Fibroblast of mammary gland (primary cell): ENCODE measurements around the gene IGFN1.

ENCODE experiments used
- DNase-seq: peaks from one replicate; pipeline ENCODE4 v3.0.0-alpha.2; 2010; ENCODE audit warnings: low read depth
- H3K4me3 ChIP-seq: 2 replicates; pipeline ENCODE4 v1.5.1; 2011; ENCODE audit warnings: low read depth, mild to moderate bottlenecking, low read length, moderate library complexity; ENCODE audit not compliant: control insufficient read depth
- TF ChIP-seq, protein P1 (sequence below): conservative IDR thresholded peaks from 2 replicates; pipeline ENCODE4 v1.5.1; 2011; ENCODE audit warnings: low read depth, low read length, inconsistent platforms; ENCODE audit not compliant: control insufficient read depth, insufficient read depth

Gene IGFN1

DNA sequence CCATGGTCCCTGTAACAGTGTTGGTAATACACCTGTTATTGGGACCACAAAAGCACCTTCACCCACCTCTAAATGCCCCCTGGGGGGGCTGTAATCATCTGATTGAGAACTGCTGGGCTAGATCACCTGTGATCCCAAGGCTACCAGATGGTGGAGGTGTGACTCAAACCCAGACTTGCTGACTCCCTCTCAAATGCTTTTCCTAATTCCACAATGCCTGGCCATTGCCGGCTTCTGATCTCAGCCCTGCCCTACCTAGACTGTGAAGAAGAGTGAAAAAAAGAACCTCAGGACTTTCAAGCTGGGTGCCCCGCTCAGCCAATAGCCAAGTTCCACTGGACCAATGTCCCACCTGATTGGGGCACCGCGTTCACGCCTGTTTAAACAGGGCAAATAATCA is 45.9 kb upstream of the IGFN1 start:
- TF ChIP-seq, protein P1, sequence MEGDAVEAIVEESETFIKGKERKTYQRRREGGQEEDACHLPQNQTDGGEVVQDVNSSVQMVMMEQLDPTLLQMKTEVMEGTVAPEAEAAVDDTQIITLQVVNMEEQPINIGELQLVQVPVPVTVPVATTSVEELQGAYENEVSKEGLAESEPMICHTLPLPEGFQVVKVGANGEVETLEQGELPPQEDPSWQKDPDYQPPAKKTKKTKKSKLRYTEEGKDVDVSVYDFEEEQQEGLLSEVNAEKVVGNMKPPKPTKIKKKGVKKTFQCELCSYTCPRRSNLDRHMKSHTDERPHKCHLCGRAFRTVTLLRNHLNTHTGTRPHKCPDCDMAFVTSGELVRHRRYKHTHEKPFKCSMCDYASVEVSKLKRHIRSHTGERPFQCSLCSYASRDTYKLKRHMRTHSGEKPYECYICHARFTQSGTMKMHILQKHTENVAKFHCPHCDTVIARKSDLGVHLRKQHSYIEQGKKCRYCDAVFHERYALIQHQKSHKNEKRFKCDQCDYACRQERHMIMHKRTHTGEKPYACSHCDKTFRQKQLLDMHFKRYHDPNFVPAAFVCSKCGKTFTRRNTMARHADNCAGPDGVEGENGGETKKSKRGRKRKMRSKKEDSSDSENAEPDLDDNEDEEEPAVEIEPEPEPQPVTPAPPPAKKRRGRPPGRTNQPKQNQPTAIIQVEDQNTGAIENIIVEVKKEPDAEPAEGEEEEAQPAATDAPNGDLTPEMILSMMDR: no peak
- DNase-seq: no peak
- no peak overlapping the region for H3K4me3 ChIP-seq

DNA sequence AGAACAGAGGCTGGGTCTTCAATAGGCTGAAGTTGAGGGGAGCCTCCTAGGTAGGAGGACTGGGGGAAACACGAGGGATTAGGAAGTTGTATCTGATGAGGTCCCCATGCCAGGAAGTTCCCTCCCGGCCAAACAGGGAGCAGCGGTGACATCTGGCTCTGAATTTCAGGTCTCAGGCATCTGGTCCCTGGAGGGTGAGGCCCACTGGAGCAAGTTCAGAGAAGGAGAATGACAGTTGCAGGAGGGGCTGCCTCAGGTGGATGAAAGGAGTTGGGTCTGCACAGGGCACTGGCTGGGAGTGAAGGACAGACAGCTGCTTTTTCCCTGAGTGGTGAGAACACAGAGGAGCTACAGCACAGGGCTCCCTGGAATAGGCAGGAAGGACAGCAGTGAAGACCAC is 45.5 kb upstream of the IGFN1 start:
- H3K4me3 ChIP-seq: no peak overlapping the region
- DNase-seq: no peak
- TF ChIP-seq, protein P1: no peak

DNA sequence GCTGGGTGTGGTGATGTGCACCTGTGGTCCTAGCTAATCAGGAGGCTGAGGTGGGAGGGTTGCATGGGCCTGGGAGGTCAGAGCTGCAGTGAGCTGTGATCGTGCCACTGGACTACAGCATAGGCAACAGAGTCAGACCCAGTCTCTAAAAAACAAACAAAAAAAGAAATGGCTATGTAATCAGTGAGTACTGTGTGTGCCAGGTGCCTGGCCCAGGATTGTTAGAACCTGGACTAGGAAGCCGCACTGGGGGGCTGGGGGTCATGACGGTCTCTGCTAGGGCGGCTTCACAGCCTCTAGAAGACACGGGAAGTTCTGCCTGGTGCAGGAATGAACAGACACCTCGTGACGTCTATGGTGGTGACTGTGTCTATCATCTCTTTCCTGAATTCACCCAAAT is 44.8 kb upstream of the IGFN1 start:
- no peak overlapping the region for H3K4me3 ChIP-seq
- TF ChIP-seq, protein P1: no peak
- no peak for DNase-seq

DNA sequence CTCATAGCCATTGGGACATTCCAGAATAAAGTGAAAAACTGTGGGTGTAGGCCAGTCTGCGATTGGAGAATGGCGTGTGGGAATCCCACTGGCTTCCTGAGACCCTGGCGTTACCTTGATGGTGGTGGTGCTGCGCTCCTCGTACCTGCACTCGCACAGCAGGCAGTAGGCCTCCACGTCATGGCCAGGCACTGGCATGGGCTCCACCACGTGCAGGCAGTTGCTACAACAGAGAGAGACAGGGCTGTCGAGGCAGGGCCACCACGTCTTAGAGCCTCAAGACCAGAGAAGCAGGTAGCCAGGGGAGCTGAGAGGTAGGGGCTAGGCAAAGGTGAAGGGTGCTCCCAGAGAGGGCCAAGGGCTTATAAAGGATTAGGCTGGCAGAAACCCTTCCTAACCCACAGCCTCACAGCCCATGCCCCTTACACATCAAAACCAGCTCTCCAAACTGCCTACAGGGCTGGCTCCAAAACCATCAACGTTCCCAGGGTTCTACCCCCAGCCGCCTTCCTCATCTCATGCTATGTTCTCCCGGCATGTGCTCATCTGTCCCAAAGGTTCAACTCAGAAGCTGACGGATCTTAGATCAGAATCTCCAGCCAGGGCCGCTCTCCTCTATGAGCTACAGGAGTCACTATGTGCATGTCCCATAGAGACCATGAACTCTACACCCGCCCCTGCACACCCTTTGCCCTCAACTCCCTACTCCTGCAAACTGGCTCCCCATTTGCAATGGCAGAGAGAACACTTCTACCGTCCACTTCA is 43.8 kb upstream of the IGFN1 start:
- TF ChIP-seq, protein P1: no peak
- no peak for DNase-seq
- H3K4me3 ChIP-seq: no peak overlapping the region

DNA sequence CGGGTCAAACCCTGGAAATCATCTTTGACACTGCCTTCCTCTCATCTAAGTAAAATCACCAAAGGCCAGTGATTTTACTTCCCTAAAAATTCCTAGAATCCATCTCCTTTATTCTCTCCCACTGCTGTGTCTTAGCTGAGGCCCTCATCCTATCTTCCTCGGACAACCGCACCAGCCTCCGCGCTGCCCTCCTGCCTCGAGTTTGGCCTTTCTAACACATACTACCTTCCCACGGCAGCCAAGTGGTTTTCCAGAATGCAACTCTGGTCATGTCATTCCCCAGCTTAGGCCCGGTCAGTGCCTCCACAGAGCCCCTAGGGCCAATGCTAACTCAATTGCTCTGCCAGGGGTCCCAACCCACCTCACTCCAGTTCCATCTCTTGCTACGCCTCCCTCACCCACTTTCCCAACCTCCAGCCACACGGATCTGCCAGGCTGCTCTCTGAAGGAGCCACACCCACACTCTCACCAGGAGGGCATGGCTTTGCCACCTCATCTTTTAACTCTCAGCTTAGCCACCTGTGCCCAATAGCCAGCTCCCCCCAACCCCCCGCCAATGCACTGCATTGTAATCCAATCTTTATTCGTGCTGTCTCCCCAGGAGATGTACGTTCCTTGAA is 43.1 kb upstream of the IGFN1 start:
- H3K4me3 ChIP-seq: no peak overlapping the region
- TF ChIP-seq, protein P1: no peak
- no peak for DNase-seq

DNA sequence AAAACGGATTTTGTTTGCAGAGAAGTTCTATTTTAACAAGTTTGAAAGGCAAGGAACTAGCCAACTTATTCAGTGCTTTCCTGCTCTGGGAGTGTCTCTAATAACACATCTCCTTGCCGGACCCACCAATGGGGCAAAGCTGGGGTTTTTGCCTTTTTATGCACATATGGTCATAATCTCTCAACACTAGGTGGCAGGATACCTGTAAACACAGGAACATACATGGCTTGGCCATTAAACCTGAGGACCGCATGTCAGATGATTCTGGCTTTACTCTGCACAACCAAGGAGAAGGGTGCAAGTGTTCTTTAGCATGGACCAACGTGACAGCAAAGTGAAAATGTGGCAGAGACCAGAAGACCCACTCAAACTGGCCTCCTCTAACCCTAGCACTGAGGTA is 41.2 kb upstream of the IGFN1 start:
- no peak overlapping the region for H3K4me3 ChIP-seq
- DNase-seq: peak; percentile 55
- TF ChIP-seq, protein P1: peak; percentile 42
